ENCODE results near the gene DTX4. TPM values are rescaled to one million over a fixed set of nuclear protein-coding genes. Genes with fewer than 3 reads are reported as not detected.

The DTX4 gene
- total RNA-seq, 1 experiment from 2014 or later: 96.7 TPM

DNA sequence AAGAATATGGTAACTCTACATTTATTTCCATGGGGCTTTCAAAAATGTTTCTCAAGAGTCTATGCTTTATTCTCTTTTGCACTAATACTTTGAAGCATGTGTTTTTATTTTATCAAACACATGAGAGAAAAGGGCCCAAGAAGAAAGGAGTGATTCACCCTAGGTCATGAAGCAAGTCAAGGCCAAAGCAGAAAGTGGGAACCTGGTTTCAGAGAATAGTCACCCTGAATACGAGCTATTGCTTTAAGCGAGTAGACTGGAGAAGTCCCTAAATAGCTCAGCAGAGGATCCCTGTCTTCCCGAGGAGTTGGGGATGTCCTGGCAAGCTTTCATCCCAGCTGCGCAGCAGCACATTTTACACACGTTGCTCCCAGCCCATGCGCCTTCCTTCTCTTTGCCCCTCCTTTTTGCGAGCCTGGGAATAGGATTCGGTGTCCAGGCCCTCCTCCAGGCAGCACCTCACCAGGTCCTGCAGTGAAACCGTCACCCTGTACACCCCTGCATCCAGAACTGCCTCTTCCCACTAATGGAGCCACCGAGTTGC is 21.7 kb downstream of the DTX4 start:
- Mint-ChIP-seq H3K27ac (ENCODE audit: unreplicated experiment) (no peak overlapping the region), H3K4me1 (ENCODE audit: low read depth, unreplicated experiment) (peaks cover 19% of the 10 kb centered on the region), H3K9me3 (ENCODE audit: unreplicated experiment) (peaks cover 10% of the 10 kb centered on the region), H3K4me3 (ENCODE audit: unreplicated experiment) (no peak overlapping the region), H3K36me3 (ENCODE audit: insufficient read depth, unreplicated experiment) (peaks cover 100% of the 10 kb centered on the region), H3K27me3 (ENCODE audit: insufficient read depth, unreplicated experiment) (no peaks in the 10 kb centered on the region)
- no peaks in the 10 kb centered on the region for H3K27me3 ChIP-seq (replicated peaks; ENCODE audit: control insufficient read depth, insufficient read depth, low read length)
- DNase-seq: no peak
- peaks cover 21% of the 10 kb centered on the region for H3K4me1 ChIP-seq
- TF ChIP-seq, protein P1, sequence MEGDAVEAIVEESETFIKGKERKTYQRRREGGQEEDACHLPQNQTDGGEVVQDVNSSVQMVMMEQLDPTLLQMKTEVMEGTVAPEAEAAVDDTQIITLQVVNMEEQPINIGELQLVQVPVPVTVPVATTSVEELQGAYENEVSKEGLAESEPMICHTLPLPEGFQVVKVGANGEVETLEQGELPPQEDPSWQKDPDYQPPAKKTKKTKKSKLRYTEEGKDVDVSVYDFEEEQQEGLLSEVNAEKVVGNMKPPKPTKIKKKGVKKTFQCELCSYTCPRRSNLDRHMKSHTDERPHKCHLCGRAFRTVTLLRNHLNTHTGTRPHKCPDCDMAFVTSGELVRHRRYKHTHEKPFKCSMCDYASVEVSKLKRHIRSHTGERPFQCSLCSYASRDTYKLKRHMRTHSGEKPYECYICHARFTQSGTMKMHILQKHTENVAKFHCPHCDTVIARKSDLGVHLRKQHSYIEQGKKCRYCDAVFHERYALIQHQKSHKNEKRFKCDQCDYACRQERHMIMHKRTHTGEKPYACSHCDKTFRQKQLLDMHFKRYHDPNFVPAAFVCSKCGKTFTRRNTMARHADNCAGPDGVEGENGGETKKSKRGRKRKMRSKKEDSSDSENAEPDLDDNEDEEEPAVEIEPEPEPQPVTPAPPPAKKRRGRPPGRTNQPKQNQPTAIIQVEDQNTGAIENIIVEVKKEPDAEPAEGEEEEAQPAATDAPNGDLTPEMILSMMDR (IDR thresholded peaks at IDR 0.05; ENCODE audit: insufficient read depth in 1 of 2, low read depth in 1 of 2, low read length in 1 of 2, severe bottlenecking in 1 of 2, unreplicated experiment in 1 of 2): no peak
- H3K36me3 ChIP-seq (ENCODE audit: control insufficient read depth, insufficient read depth, low read length): peaks cover 13% of the 10 kb centered on the region
- POLR2A ChIA-PET: no interaction called here
- CTCF ChIA-PET: no interaction called here
- no peaks in the 10 kb centered on the region for H3K9me3 ChIP-seq
- no TSS peak for BruUV-seq (replicated peaks)
- H3K4me3 ChIP-seq (ENCODE audit: low read depth, low read length): no peak overlapping the region
- intact Hi-C loops (cut with micrococcal nuclease; ENCODE audit: unreplicated experiment): no loop called here

DNA sequence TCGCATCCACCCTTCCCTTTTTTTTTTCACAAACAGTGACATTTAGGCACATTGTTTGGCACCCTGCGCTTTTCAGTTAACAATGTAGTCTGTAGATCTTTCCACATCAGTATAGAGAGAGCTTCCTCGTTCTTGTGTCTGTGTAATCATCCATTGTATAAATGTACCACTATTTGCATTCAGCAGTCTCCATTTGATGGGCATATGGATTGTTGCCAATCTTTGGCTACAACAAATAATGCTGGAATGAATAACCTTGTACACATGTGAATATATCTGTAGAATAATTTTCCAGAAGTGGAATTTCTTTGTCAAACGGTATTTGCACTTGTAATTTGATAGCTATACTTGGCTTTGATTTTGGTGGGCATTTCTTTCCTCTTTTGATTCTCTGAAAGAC is 23.7 kb downstream of the DTX4 start:
- BruUV-seq (replicated peaks): no TSS peak
- peaks cover 11% of the 10 kb centered on the region for H3K36me3 ChIP-seq (ENCODE audit: control insufficient read depth, insufficient read depth, low read length)
- CTCF ChIA-PET: no interaction called here

DNA sequence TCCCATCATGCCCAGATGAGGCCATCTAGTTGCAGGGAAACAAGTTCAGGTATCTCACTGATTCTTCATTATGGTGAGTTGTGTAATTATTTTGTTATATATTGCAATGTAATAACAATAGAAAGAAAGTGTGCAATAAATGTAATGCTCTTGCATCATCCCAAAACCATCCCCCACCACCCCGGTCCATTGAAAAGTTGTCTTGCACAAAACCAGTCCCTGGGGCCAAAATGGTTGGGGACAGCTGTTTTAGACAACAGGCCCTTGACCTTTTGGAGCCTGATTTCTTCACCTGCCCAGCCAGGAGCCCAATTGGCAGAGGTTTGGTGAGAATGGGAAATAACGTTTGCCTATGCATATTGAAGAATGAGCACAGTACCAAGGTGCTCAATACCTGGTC is 24.8 kb downstream of the DTX4 start:
- H3K36me3 ChIP-seq (ENCODE audit: control insufficient read depth, insufficient read depth, low read length): peaks cover 15% of the 10 kb centered on the region
- TF ChIP-seq, protein P1 (IDR thresholded peaks at IDR 0.05; ENCODE audit: insufficient read depth in 1 of 2, low read depth in 1 of 2, low read length in 1 of 2, severe bottlenecking in 1 of 2, unreplicated experiment in 1 of 2): no peak
- intact Hi-C loops (cut with micrococcal nuclease; ENCODE audit: unreplicated experiment): no loop called here
- peaks cover 6% of the 10 kb centered on the region for H3K4me1 ChIP-seq
- Mint-ChIP-seq H3K9me3 (ENCODE audit: unreplicated experiment) (peaks cover 10% of the 10 kb centered on the region), H3K27me3 (ENCODE audit: insufficient read depth, unreplicated experiment) (no peaks in the 10 kb centered on the region), H3K36me3 (ENCODE audit: insufficient read depth, unreplicated experiment) (peaks cover 99% of the 10 kb centered on the region), H3K27ac (ENCODE audit: unreplicated experiment) (no peak overlapping the region), H3K4me1 (ENCODE audit: low read depth, unreplicated experiment) (peaks cover 23% of the 10 kb centered on the region), H3K4me3 (ENCODE audit: unreplicated experiment) (no peak overlapping the region)
- CTCF ChIA-PET: no interaction called here
- H3K27me3 ChIP-seq (replicated peaks; ENCODE audit: control insufficient read depth, insufficient read depth, low read length): no peaks in the 10 kb centered on the region
- H3K4me3 ChIP-seq (ENCODE audit: low read depth, low read length): no peak overlapping the region
- no peak for DNase-seq
- no peaks in the 10 kb centered on the region for H3K9me3 ChIP-seq
- BruUV-seq (replicated peaks): no TSS peak
- POLR2A ChIA-PET: no interaction called here

More for the DNA sequence above, 23.7 kb downstream of the DTX4 start:
- no peaks in the 10 kb centered on the region for H3K27me3 Mint-ChIP-seq (ENCODE audit: insufficient read depth, unreplicated experiment)
- TF ChIP-seq, protein P1 (IDR thresholded peaks at IDR 0.05; ENCODE audit: insufficient read depth in 1 of 2, low read depth in 1 of 2, low read length in 1 of 2, severe bottlenecking in 1 of 2, unreplicated experiment in 1 of 2): no peak
- H3K9me3 Mint-ChIP-seq (ENCODE audit: unreplicated experiment): peaks cover 10% of the 10 kb centered on the region
- no peak for DNase-seq
- no peak overlapping the region for H3K27ac Mint-ChIP-seq (ENCODE audit: unreplicated experiment)
- Histone ChIP-seq H3K4me1 (0 out of 2 replicates have a peak, but pooled peaks cover 7% of the 10 kb centered on the region), H3K9me3 (no peaks in the 10 kb centered on the region), H3K27me3 (replicated peaks; ENCODE audit: control insufficient read depth, insufficient read depth, low read length) (no peaks in the 10 kb centered on the region), H3K4me3 (ENCODE audit: low read depth, low read length) (no peak overlapping the region)
- POLR2A ChIA-PET: no interaction called here
- intact Hi-C loops (cut with micrococcal nuclease; ENCODE audit: unreplicated experiment): no loop called here
- peaks cover 23% of the 10 kb centered on the region for H3K4me1 Mint-ChIP-seq (ENCODE audit: low read depth, unreplicated experiment)
- H3K4me3 Mint-ChIP-seq (ENCODE audit: unreplicated experiment): no peak overlapping the region
- peaks cover 99% of the 10 kb centered on the region for H3K36me3 Mint-ChIP-seq (ENCODE audit: insufficient read depth, unreplicated experiment)

Data from Caco-2 (cell line).